SU-DHL-6 (cell line): ENCODE results near the gene LIPE.
A peak's percentile ranks its signal among the peaks of the same experiment; 100 is the strongest.
"Not testable (repeated sequence)": the region's sequence is repeated elsewhere in the genome, so short reads cannot be mapped to it uniquely, and the experiment has no call there.

Experiments used
- H2AFZ ChIP-seq: fragments of 200-600 bp; sonication (generic); 2 replicates; pipeline ENCODE4 v1.6.1; 2014; ENCODE audit warnings: low read depth, mild to moderate bottlenecking, moderate library complexity, mixed read lengths, antibody characterized with exemption, low read length; ENCODE audit not compliant: severe bottlenecking
- H3F3A ChIP-seq: fragments of 200-600 bp; shearing (Covaris generic); 2 replicates; pipeline ENCODE4 v1.6.0; 2016; ENCODE audit warnings: antibody characterized with exemption, mild to moderate bottlenecking; ENCODE audit not compliant: insufficient read depth
- H3K27ac ChIP-seq: fragments of 200-600 bp; sonication (generic); 2 replicates; pipeline ENCODE4 v1.5.1; 2016; ENCODE audit warnings: low read depth, mild to moderate bottlenecking, low read length, moderate library complexity, mixed read lengths
- H3K27me3 ChIP-seq: fragments of 200-600 bp; sonication (generic), shearing (Covaris generic); 2 replicates; pipeline ENCODE4 v1.6.0; 2014; ENCODE audit warnings: mild to moderate bottlenecking, low read length
- H3K36me3 ChIP-seq: fragments of 200-600 bp; sonication (generic); 2 replicates; pipeline ENCODE4 v1.6.1; 2014; ENCODE audit warnings: mild to moderate bottlenecking, low read length, mixed read lengths
- H3K4me2 ChIP-seq: fragments of 300-600, 200-600 bp; shearing (Covaris generic), sonication (generic); 2 replicates; pipeline ENCODE4 v1.6.0; 2014; ENCODE audit warnings: low read length, low read depth, mild to moderate bottlenecking; ENCODE audit not compliant: poor library complexity, severe bottlenecking
- H3K4me3 ChIP-seq: fragments of 200-600 bp; sonication (generic); 2 replicates; pipeline ENCODE4 v1.5.1; 2014; ENCODE audit warnings: antibody characterized with exemption, low read length, mild to moderate bottlenecking, mixed read lengths; ENCODE audit not compliant: insufficient read depth, poor library complexity, severe bottlenecking
- H3K79me2 ChIP-seq: fragments of 200-600 bp; sonication (generic); 2 replicates; pipeline ENCODE4 v1.6.1; 2014; ENCODE audit warnings: mild to moderate bottlenecking, low read length, moderate library complexity; ENCODE audit not compliant: insufficient read depth
- H3K9ac ChIP-seq: fragments of 200-600 bp; sonication (generic); 2 replicates; pipeline ENCODE4 v1.7.0; 2014; ENCODE audit warnings: mild to moderate bottlenecking, low read length
- H3K9me2 ChIP-seq: fragments of 200-600 bp; sonication (generic); replicated peaks from 2 replicates; pipeline ENCODE4 v1.6.1; 2014; ENCODE audit warnings: low read length; ENCODE audit not compliant: insufficient read depth
- H3K9me3 ChIP-seq: fragments of 200-600 bp; sonication (generic); 2 replicates; pipeline ENCODE4 v1.6.1; 2014; ENCODE audit warnings: low read length, mixed read lengths; ENCODE audit not compliant: insufficient read depth
- H4K20me1 ChIP-seq: fragments of 200-600 bp; sonication (generic); 2 replicates; pipeline ENCODE4 v1.6.1; 2014; ENCODE audit warnings: low read depth, mild to moderate bottlenecking, antibody characterized with exemption, low read length, moderate library complexity, mixed read lengths
- EZH2phosphoT487 ChIP-seq: fragments of 200-600 bp; sonication (generic), shearing (Covaris generic); conservative IDR thresholded peaks from 2 replicates; pipeline ENCODE4 v1.6.1; 2018; ENCODE audit warnings: mild to moderate bottlenecking, antibody characterized with exemption, low read length, moderate library complexity, mixed read lengths
- TF ChIP-seq, protein P1 (sequence below): fragments of 200-600 bp; sonication (generic); IDR thresholded peaks from one replicate; pipeline ENCODE4 v1.5.1; 2017; ENCODE audit warnings: antibody characterized with exemption, mild to moderate bottlenecking, low read length, moderate library complexity; ENCODE audit not compliant: insufficient read depth, poor library complexity, severe bottlenecking

Gene LIPE

DNA sequence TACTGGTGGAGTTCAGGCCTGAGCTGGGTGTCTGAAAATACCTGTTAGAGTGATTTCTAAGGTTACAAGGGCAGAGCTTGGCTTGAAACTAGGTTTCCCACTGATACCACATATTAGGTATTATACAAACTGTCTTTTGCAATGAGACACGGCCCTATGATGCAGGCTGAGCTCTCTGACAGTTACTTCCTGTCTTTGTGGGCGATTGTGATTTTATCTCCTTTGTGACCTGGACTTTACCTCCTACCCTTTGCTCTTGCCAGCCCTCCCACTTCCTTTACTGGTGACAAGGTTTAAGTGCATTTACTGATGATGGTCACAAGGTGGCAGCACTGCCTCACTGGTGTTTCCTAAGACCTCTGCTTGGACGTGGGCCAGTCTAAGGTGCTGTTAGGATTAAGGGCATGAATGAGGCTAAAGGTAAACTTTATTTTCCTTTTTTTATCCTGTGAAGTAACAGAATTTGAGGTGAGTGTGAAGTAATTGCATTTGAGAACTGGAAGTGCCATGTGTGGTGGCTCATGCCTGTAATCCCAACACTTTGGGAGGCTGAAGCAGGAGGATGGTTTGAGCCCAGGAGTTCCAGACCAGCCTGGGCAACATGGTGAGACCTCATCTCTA is 23.2 kb upstream of the LIPE start:
- Histone ChIP-seq H3K4me3 (no peak overlapping the region), H4K20me1 (no peaks in the 10 kb centered on the region), H3K9me2 (no peaks in the 10 kb centered on the region), H3K36me3 (no peaks in the 10 kb centered on the region), H2AFZ (no peak overlapping the region), H3K9me3 (no peaks in the 10 kb centered on the region), H3K9ac (no peak overlapping the region), H3K79me2 (no peaks in the 10 kb centered on the region), H3K27ac (no peak overlapping the region), H3K27me3 (no peaks in the 10 kb centered on the region), H3F3A (no peaks in the 10 kb centered on the region), H3K4me2 (no peak overlapping the region)
- no peak for TF ChIP-seq EZH2phosphoT487
- TF ChIP-seq, protein P1, sequence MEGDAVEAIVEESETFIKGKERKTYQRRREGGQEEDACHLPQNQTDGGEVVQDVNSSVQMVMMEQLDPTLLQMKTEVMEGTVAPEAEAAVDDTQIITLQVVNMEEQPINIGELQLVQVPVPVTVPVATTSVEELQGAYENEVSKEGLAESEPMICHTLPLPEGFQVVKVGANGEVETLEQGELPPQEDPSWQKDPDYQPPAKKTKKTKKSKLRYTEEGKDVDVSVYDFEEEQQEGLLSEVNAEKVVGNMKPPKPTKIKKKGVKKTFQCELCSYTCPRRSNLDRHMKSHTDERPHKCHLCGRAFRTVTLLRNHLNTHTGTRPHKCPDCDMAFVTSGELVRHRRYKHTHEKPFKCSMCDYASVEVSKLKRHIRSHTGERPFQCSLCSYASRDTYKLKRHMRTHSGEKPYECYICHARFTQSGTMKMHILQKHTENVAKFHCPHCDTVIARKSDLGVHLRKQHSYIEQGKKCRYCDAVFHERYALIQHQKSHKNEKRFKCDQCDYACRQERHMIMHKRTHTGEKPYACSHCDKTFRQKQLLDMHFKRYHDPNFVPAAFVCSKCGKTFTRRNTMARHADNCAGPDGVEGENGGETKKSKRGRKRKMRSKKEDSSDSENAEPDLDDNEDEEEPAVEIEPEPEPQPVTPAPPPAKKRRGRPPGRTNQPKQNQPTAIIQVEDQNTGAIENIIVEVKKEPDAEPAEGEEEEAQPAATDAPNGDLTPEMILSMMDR: peak; percentile 90

DNA sequence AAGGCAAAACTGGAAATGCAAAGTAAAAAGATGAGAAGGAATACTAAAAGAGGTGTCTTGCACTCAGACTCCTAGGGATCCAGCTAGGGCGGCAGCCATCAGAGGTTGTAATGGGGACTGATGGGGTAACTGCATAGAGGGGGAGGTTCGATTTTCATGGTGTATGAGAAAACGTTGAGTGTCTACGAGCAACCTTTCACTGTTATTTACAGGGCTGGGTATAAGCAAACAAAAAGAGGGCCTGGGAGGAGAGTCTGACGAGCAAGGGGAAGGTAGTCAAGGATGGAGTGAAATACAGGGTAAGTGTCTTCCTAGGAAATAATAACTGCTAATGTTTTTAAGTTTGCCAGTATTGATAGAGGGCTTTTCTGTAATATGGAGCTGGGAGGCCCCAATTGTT is 21.1 kb upstream of the LIPE start:
- not testable (repeated sequence) for H2AFZ ChIP-seq, H3K4me3 ChIP-seq, H3K4me2 ChIP-seq, H3K27ac ChIP-seq, H3K9me3 ChIP-seq, H3K9ac ChIP-seq, H3K36me3 ChIP-seq, H4K20me1 ChIP-seq, H3K79me2 ChIP-seq, H3F3A ChIP-seq, H3K9me2 ChIP-seq, H3K27me3 ChIP-seq

DNA sequence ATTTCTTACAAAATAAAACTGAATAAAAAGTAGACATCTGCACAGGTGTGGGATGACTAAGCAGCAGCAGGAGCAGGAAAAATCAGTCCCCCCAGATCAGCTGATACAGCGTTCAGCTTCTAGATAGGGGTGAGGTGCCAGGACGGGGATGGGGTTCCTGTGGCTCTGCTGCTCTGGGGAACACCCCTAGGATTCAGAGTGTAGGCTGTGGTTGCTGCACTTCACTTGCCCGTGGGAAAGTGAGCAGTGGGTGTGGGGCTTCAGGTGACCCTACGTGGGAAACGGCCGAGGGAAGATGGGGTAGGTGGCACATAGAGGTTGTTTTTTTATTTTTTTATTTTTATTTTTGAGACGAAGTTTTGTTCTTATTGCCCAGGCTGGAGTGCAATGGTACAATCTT is 18.8 kb upstream of the LIPE start:
- H3K27me3 ChIP-seq: no peaks in the 10 kb centered on the region
- H3F3A ChIP-seq: no peaks in the 10 kb centered on the region
- H3K4me2 ChIP-seq: no peak overlapping the region
- no peak for TF ChIP-seq EZH2phosphoT487
- TF ChIP-seq, protein P1: no peak
- H3K4me3 ChIP-seq: no peak overlapping the region
- no peaks in the 10 kb centered on the region for H3K79me2 ChIP-seq
- H2AFZ ChIP-seq: no peak overlapping the region
- no peaks in the 10 kb centered on the region for H3K36me3 ChIP-seq
- H3K9ac ChIP-seq: no peak overlapping the region
- no peaks in the 10 kb centered on the region for H3K9me2 ChIP-seq
- H3K9me3 ChIP-seq: no peaks in the 10 kb centered on the region
- H4K20me1 ChIP-seq: no peaks in the 10 kb centered on the region
- H3K27ac ChIP-seq: no peak overlapping the region

DNA sequence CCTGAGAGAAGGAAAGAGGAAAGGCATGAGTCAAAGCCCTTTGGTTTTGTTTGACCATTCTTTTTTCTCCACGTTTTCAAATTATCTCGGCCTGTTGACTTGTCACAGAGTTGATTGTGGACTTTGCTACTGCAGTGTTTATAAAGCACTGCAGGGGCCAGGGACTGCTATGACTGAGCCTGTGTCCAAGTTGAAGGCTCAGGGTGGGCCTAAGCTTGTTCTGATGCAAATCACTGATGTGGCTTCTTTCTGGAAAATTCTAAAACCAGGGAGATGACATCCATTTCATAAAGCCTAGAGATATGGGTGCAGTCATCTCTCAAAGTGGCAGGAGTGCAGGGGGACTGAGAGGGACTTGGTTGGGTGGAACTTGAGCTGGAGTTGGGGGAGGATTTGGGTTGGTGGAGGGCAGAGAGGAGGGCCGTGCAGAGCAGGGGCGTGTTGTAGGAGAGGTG is 16.8 kb upstream of the LIPE start:
- H3K79me2 ChIP-seq: no peaks in the 10 kb centered on the region
- H3K9ac ChIP-seq: no peak overlapping the region
- no peaks in the 10 kb centered on the region for H3K9me2 ChIP-seq
- no peak for TF ChIP-seq EZH2phosphoT487
- TF ChIP-seq, protein P1: no peak
- H3K4me2 ChIP-seq: no peak overlapping the region
- H3K36me3 ChIP-seq: no peaks in the 10 kb centered on the region
- no peaks in the 10 kb centered on the region for H4K20me1 ChIP-seq
- no peaks in the 10 kb centered on the region for H3K9me3 ChIP-seq
- no peaks in the 10 kb centered on the region for H3F3A ChIP-seq
- no peak overlapping the region for H3K4me3 ChIP-seq
- H2AFZ ChIP-seq: no peak overlapping the region
- H3K27ac ChIP-seq: no peak overlapping the region
- H3K27me3 ChIP-seq: no peaks in the 10 kb centered on the region
